Tibial artery (tissue), 4 donors: ENCODE measurements around the gene SORCS2.

Source experiments
- DNase-seq, 2 donors: peaks; one replicate each; pipeline ENCODE4 v3.0.0-alpha.2; 2019
- H3K27ac ChIP-seq, 2 donors: fragments of 200-600 bp; sonication (generic) in 1 of 2; 1 replicate in 1 of 2; 2 replicates in 1 of 2; pipeline ENCODE4 v1.5.1; 2018 to 2019; ENCODE audit warnings: mild to moderate bottlenecking in 1 of 2
- H3K27me3 ChIP-seq, 2 donors: fragments of 200-600 bp; sonication (generic) in 1 of 2; one replicate each; pipeline versions ENCODE4 v1.5.1 to v1.6.0; 2016 to 2019
- H3K36me3 ChIP-seq, 3 donors: fragments of 200-600 bp; sonication (generic) in 2 of 3; one replicate each; pipeline ENCODE4 v1.5.1; 2016 to 2019; ENCODE audit warnings: mild to moderate bottlenecking in 2 of 3
- H3K4me1 ChIP-seq, 4 donors: fragments of 200-600 bp; sonication (generic) in 2 of 4; 1 replicate in 3 of 4; 2 replicates in 1 of 4; pipeline ENCODE4 v1.5.1; 2016 to 2019
- H3K4me3 ChIP-seq, 2 donors: fragments of 200-600 bp; sonication (generic) in 1 of 2; 1 replicate in 1 of 2; 2 replicates in 1 of 2; pipeline ENCODE4 v1.5.1; 2018 to 2019; ENCODE audit warnings: mild to moderate bottlenecking in 2 of 2
- H3K9me3 ChIP-seq, 3 donors: fragments of 200-600 bp; sonication (generic) in 1 of 3; one replicate each; pipeline ENCODE4 v1.5.1; 2016 to 2019
- intact Hi-C: fragments of 100-400 bp; cut with DNase I; formaldehyde crosslinking; loops from one replicate; pipeline ENCODE4 v1.15.0; 2023; ENCODE audit warnings: low total_unique reads
- TF ChIP-seq, protein P1 (sequence below), 2 experiments: fragments of 200-600 bp in 1 of 2; fragments of 450-650 bp in 1 of 2; IDR thresholded peaks; one replicate each; pipeline ENCODE4 v1.5.1; 2017 to 2019; ENCODE audit warnings: antibody characterized with exemption in 2 of 2, mild to moderate bottlenecking in 1 of 2, moderate library complexity in 1 of 2

SORCS2 gene

DNA sequence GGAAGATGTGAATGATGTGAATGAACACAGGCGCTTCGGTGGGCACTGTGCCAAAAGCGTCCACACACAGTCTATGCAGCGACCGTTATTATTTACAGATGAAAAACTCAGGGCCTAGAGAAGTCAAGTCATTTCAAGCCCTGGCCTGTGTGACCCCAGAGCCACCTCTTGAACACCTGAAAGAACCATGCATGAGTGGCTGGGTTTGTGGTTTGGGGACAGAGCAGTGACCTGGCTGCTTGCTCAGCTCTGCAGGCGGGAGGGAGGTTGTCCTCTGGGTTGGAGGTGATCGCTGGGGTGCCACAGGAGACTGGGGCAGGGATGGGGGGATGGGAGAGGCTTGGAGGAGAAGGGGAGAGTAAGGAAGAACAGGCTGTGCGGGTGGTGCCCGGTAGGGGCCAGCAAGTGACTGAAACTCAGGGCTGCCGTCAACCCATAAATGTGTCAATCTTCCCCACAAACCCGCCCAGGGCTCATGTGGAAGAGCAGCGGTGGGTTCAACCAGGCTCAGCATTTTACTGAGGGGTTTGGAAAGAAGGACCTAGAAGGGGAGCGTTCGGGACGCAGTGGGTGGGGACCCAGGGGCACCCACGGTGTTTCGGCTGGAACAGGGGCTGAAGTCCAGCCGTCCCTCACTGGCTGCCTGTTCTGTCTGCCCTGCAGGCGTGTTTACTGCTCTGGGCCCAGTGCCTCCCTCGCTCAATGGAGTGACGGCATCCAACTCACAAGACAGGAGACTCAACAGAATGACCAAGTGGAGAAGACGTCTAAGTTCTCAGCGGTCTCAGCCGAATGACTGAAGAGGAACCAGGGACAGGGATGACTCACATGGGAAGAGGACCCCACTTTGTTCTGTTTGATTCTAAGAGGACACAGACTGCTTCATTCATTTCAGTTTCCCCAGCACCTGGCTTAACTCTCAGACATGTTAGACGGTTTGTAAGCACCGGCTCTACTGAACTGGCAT, 579.5 kb downstream of the SORCS2 start:
- H3K4me1 ChIP-seq = no peaks in the 10 kb centered on the region
- no peak overlapping the region for H3K27ac ChIP-seq
- peaks cover 43 to 89% (median 86%) of the 10 kb centered on the region in 3 donors for H3K36me3 ChIP-seq
- no peaks in the 10 kb centered on the region for H3K27me3 ChIP-seq
- H3K4me3 ChIP-seq = no peak overlapping the region
- TF ChIP-seq, protein P1, sequence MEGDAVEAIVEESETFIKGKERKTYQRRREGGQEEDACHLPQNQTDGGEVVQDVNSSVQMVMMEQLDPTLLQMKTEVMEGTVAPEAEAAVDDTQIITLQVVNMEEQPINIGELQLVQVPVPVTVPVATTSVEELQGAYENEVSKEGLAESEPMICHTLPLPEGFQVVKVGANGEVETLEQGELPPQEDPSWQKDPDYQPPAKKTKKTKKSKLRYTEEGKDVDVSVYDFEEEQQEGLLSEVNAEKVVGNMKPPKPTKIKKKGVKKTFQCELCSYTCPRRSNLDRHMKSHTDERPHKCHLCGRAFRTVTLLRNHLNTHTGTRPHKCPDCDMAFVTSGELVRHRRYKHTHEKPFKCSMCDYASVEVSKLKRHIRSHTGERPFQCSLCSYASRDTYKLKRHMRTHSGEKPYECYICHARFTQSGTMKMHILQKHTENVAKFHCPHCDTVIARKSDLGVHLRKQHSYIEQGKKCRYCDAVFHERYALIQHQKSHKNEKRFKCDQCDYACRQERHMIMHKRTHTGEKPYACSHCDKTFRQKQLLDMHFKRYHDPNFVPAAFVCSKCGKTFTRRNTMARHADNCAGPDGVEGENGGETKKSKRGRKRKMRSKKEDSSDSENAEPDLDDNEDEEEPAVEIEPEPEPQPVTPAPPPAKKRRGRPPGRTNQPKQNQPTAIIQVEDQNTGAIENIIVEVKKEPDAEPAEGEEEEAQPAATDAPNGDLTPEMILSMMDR (IDR thresholded peaks at IDR 0.05) = no peak
- peak; percentile 19 to 59 for DNase-seq
- H3K9me3 ChIP-seq = no peaks in the 10 kb centered on the region
- intact Hi-C loops = no loop called here

- Histone ChIP-seq H3K36me3 (peaks cover 43 to 89% (median 88%) of the 10 kb centered on the region in 3 donors), H3K9me3 (no peaks in the 10 kb centered on the region)
Observed at GRCh38 chr4:7772711-7773385, 580.5 kb downstream of the SORCS2 start.

GRCh38 chr4:7773401-7774180, 581.3 kb downstream of the SORCS2 start:
- intact Hi-C loops = no loop called here
- Histone ChIP-seq H3K27ac (no peak overlapping the region), H3K36me3 (peaks cover 41 to 89% (median 88%) of the 10 kb centered on the region in 3 donors), H3K4me3 (no peak overlapping the region), H3K27me3 (no peaks in the 10 kb centered on the region), H3K4me1 (no peaks in the 10 kb centered on the region), H3K9me3 (no peaks in the 10 kb centered on the region)
- DNase-seq = peak in 1 of 2 donors; percentile 48
- TF ChIP-seq, protein P1 (IDR thresholded peaks at IDR 0.05) = no peak

More at GRCh38 chr4:7772711-7773385, 580.5 kb downstream of the SORCS2 start:
- TF ChIP-seq, protein P1 (IDR thresholded peaks at IDR 0.05) = no peak
- intact Hi-C loops = no loop called here
- no peak overlapping the region for H3K4me3 ChIP-seq
- DNase-seq = peak; percentile 35 to 64
- H3K27me3 ChIP-seq = no peaks in the 10 kb centered on the region
- H3K4me1 ChIP-seq = no peaks in the 10 kb centered on the region
- no peak overlapping the region for H3K27ac ChIP-seq

- DNase-seq = peak in 1 of 2 donors; percentile 59
- H3K36me3 ChIP-seq = peaks cover 35 to 82% (median 80%) of the 10 kb centered on the region in 3 donors
Observed at GRCh38 chr4:7774301-7775294, 582.3 kb downstream of the SORCS2 start.

More at GRCh38 chr4:7774301-7775294, 582.3 kb downstream of the SORCS2 start:
- Histone ChIP-seq H3K27me3 (no peaks in the 10 kb centered on the region), H3K4me3 (no peak overlapping the region), H3K4me1 (peaks cover 0 to 3% (median 0%) of the 10 kb centered on the region in 4 donors), H3K9me3 (no peaks in the 10 kb centered on the region), H3K27ac (no peak overlapping the region)
- TF ChIP-seq, protein P1 (IDR thresholded peaks at IDR 0.05) = no peak
- intact Hi-C loops = no loop called here
